Loucy (cell line): Measurements from ENCODE around the gene SACS.
"Not testable (repeated sequence)": the region's sequence is repeated elsewhere in the genome, so short reads cannot be mapped to it uniquely, and the experiment has no call there.

ENCODE experiments used
- H2AFZ ChIP-seq: fragments of 200-600 bp; sonication (generic); 2 replicates; pipeline ENCODE4 v1.6.0; 2016; ENCODE audit warnings: antibody characterized with exemption, mild to moderate bottlenecking, low read length, moderate library complexity
- H3F3A ChIP-seq: fragments of 200-600 bp; 2 replicates; pipeline ENCODE4 v1.6.0; 2016; ENCODE audit warnings: antibody characterized with exemption, low read depth, mild to moderate bottlenecking
- H3K27me3 ChIP-seq: fragments of 200-600 bp; sonication (generic); 2 replicates; pipeline ENCODE4 v1.6.1; 2014; ENCODE audit warnings: low read length, mild to moderate bottlenecking; ENCODE audit not compliant: insufficient read depth, poor library complexity, severe bottlenecking
- H3K36me3 ChIP-seq: fragments of 200-600 bp; sonication (generic); 2 replicates; pipeline ENCODE4 v1.6.1; 2016; ENCODE audit warnings: low read length; ENCODE audit not compliant: insufficient read depth
- H3K4me1 ChIP-seq: fragments of 200-600 bp; sonication (generic); 2 replicates; pipeline ENCODE4 v1.5.1; 2014; ENCODE audit warnings: low read length, mild to moderate bottlenecking; ENCODE audit not compliant: insufficient read depth, poor library complexity, severe bottlenecking
- H3K4me2 ChIP-seq: fragments of 200-600 bp; sonication (generic); 2 replicates; pipeline ENCODE4 v1.6.0; 2014; ENCODE audit warnings: antibody characterized with exemption, low read length, low read depth, mild to moderate bottlenecking; ENCODE audit not compliant: poor library complexity, severe bottlenecking
- H3K4me3 ChIP-seq: fragments of 200-600 bp; sonication (generic); 2 replicates; pipeline ENCODE4 v1.5.1; 2014; ENCODE audit warnings: low read length, mild to moderate bottlenecking, mixed read lengths; ENCODE audit not compliant: poor library complexity, severe bottlenecking
- H3K79me2 ChIP-seq: fragments of 200-600 bp; sonication (generic); 2 replicates; pipeline ENCODE4 v1.6.1; 2014; ENCODE audit warnings: low read length; ENCODE audit not compliant: insufficient read depth
- H3K9ac ChIP-seq: fragments of 200-600 bp; sonication (generic); 2 replicates; pipeline ENCODE4 v1.6.0; 2014; ENCODE audit warnings: mild to moderate bottlenecking, low read depth, low read length, moderate library complexity; ENCODE audit not compliant: poor library complexity, severe bottlenecking
- H3K9me2 ChIP-seq: fragments of 200-600 bp; sonication (generic); replicated peaks from 2 replicates; pipeline ENCODE4 v1.6.1; 2016; ENCODE audit warnings: low read depth, low read length, mixed read lengths
- H3K9me3 ChIP-seq: fragments of 200-600 bp; sonication (generic); 2 replicates; pipeline ENCODE4 v1.6.1; 2014; ENCODE audit warnings: mild to moderate bottlenecking, antibody characterized with exemption, low read length, low read depth; ENCODE audit not compliant: insufficient read depth
- H4K20me1 ChIP-seq: fragments of 200-600 bp; sonication (generic); 2 replicates; pipeline ENCODE4 v1.6.0; 2014; ENCODE audit warnings: antibody characterized with exemption, low read length, mild to moderate bottlenecking; ENCODE audit not compliant: insufficient read depth, poor library complexity, severe bottlenecking
- EZH2phosphoT487 ChIP-seq: fragments of 200-600 bp; IDR thresholded peaks from 2 replicates; pipeline ENCODE4 v1.6.1; 2018; ENCODE audit warnings: antibody characterized with exemption, mild to moderate bottlenecking, moderate library complexity, borderline replicate concordance
- TF ChIP-seq, protein P1 (sequence below): fragments of 200-600 bp; sonication (generic); conservative IDR thresholded peaks from 2 replicates; pipeline ENCODE4 v1.5.1; 2014; ENCODE audit warnings: mild to moderate bottlenecking, antibody characterized with exemption, low read length

The SACS gene

GRCh38 chr13:23443878-23444277 lies 10.4 kb upstream of the SACS start:
- no peak for TF ChIP-seq EZH2phosphoT487
- TF ChIP-seq, protein P1, sequence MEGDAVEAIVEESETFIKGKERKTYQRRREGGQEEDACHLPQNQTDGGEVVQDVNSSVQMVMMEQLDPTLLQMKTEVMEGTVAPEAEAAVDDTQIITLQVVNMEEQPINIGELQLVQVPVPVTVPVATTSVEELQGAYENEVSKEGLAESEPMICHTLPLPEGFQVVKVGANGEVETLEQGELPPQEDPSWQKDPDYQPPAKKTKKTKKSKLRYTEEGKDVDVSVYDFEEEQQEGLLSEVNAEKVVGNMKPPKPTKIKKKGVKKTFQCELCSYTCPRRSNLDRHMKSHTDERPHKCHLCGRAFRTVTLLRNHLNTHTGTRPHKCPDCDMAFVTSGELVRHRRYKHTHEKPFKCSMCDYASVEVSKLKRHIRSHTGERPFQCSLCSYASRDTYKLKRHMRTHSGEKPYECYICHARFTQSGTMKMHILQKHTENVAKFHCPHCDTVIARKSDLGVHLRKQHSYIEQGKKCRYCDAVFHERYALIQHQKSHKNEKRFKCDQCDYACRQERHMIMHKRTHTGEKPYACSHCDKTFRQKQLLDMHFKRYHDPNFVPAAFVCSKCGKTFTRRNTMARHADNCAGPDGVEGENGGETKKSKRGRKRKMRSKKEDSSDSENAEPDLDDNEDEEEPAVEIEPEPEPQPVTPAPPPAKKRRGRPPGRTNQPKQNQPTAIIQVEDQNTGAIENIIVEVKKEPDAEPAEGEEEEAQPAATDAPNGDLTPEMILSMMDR = no peak
- Histone ChIP-seq H3K4me2 (no peak overlapping the region), H3K4me1 (no peaks in the 10 kb centered on the region), H3F3A (no peaks in the 10 kb centered on the region), H3K9me3 (no peaks in the 10 kb centered on the region), H3K79me2 (no peaks in the 10 kb centered on the region), H3K9me2 (no peaks in the 10 kb centered on the region), H3K4me3 (no peak overlapping the region), H3K9ac (no peak overlapping the region), H3K36me3 (no peaks in the 10 kb centered on the region), H4K20me1 (no peaks in the 10 kb centered on the region), H2AFZ (no peak overlapping the region), H3K27me3 (no peaks in the 10 kb centered on the region)

DNA sequence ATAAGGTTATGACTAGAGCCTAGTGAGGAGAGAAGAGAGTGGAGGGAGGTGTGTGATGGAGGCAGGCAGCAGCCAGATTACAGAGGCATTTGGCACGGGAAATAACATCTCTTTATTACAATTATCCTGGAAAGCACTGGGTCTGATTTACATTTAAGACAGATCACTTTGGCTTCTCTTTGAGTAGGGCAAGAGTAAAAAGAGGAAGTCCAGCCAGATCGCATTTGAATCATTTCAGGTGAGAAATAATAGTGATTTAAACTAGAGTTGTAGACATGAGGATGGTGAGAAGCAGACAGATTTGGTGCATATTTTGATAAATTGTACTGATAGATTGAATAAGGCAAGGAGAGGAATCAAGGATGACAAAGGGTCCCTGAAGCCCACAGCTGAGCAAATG lies 9.6 kb upstream of the SACS start:
- no peak overlapping the region for H3K4me3 ChIP-seq
- TF ChIP-seq, protein P1 = no peak
- no peak for TF ChIP-seq EZH2phosphoT487
- no peak overlapping the region for H3K9ac ChIP-seq
- H3K4me1 ChIP-seq = no peaks in the 10 kb centered on the region
- no peaks in the 10 kb centered on the region for H3K36me3 ChIP-seq
- no peak overlapping the region for H2AFZ ChIP-seq
- H3K4me2 ChIP-seq = no peak overlapping the region
- H4K20me1 ChIP-seq = no peaks in the 10 kb centered on the region
- no peaks in the 10 kb centered on the region for H3F3A ChIP-seq
- no peaks in the 10 kb centered on the region for H3K9me3 ChIP-seq
- no peaks in the 10 kb centered on the region for H3K79me2 ChIP-seq
- H3K9me2 ChIP-seq = no peaks in the 10 kb centered on the region
- H3K27me3 ChIP-seq = no peaks in the 10 kb centered on the region

DNA sequence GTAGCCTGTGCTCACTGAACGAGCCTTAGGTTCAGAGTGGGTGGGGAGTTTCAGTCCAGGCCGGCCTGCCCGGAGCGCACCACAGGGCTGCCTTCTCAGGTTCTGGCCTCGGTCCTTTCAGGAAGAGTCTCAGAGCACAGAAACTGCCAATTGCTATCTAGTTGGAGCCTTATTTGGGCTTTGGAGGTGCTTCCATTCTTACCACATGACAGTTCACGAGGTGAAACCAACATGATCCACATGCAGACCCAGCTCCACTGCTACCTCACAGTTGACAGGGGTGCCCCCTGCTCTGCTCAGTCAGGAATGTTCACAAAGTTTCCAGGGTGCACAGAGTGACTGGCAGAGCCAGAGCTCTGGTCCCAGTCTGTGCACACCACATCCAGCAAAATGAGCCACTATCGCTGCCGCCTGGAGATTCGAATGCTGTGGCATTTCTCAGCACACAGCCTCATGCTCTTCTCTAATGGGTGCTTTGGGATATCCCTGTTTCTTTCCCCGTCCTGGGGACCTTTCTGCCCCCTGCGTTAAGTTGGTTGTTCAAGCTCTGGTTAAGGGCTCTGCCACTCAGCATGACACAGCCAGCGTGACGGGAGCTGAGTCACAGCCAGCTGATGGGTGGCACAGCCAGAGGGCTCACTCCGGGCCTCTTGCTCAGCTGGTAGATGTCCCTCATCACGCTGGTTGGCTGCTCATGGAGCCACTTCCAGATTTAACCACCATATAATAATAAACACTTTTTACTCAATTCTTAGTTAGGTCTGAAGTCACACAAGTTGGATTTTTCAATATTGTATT lies 7.5 kb upstream of the SACS start:
- H3K27me3 ChIP-seq = no peaks in the 10 kb centered on the region
- no peaks in the 10 kb centered on the region for H3K9me3 ChIP-seq
- no peaks in the 10 kb centered on the region for H4K20me1 ChIP-seq
- H3K36me3 ChIP-seq = no peaks in the 10 kb centered on the region
- no peaks in the 10 kb centered on the region for H3K4me1 ChIP-seq
- no peak overlapping the region for H2AFZ ChIP-seq
- H3K9me2 ChIP-seq = no peaks in the 10 kb centered on the region
- TF ChIP-seq EZH2phosphoT487 = no peak
- TF ChIP-seq, protein P1 = no peak
- no peak overlapping the region for H3K4me2 ChIP-seq
- H3K4me3 ChIP-seq = no peak overlapping the region
- H3K9ac ChIP-seq = no peak overlapping the region
- H3F3A ChIP-seq = no peaks in the 10 kb centered on the region
- no peaks in the 10 kb centered on the region for H3K79me2 ChIP-seq

DNA sequence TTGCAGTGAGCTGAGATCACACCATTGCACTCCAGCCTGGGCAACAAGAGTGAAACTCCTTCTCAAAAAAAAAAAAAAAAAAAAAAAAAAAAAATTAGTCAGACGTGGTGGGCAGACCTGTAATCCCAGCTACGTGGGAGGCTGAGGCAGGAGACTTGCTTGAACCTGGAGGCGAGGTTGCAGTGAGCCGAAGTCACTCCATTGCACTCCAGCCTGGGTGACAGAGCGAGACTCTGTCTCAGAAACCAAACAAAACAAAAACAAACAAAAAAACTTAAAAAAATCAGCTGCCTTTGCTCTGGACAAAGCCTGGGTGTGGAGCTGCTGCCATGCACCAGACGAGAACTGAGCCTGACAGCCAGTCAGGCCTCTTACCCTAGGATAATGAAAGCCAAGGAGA lies 6.8 kb upstream of the SACS start:
- H3K27me3 ChIP-seq, H3K4me1 ChIP-seq, H3K4me2 ChIP-seq, H3K9ac ChIP-seq, H3K4me3 ChIP-seq, H3K9me3 ChIP-seq, H4K20me1 ChIP-seq, H2AFZ ChIP-seq, H3K36me3 ChIP-seq, H3K9me2 ChIP-seq, H3F3A ChIP-seq, H3K79me2 ChIP-seq: not testable (repeated sequence)
